GM21390 (cell line): ENCODE measurements around the gene DDOST.
"Not testable (repeated sequence)": the region's sequence is repeated elsewhere in the genome, so short reads cannot be mapped to it uniquely, and the experiment has no call there.

Experiments used
- ATAC-seq: cut with Tn5 transposase; IDR thresholded peaks from one replicate; pipeline ENCODE4 v1.9.1; 2021; ENCODE audit not compliant: unreplicated experiment

Gene DDOST

GRCh38 chr1:20626524-20626923, 34.6 kb downstream of the DDOST start:
- ATAC-seq: no peak

GRCh38 chr1:20626098-20626427, 35.1 kb downstream of the DDOST start:
- ATAC-seq: no peak

GRCh38 chr1:20625176-20626097, 35.7 kb downstream of the DDOST start:
- ATAC-seq: no peak

- no peak for ATAC-seq
Measured at GRCh38 chr1:20624709-20625108, 36.5 kb downstream of the DDOST start.

GRCh38 chr1:20621012-20621411, 40.2 kb downstream of the DDOST start:
- no peak for ATAC-seq

GRCh38 chr1:20619999-20620398, 41.2 kb downstream of the DDOST start:
- ATAC-seq: no peak

- ATAC-seq: no peak
Measured at GRCh38 chr1:20618550-20618949, 42.6 kb downstream of the DDOST start.

- no peak for ATAC-seq
Measured at GRCh38 chr1:20616847-20617487, 44.2 kb downstream of the DDOST start.

GRCh38 chr1:20615946-20616846, 45.0 kb downstream of the DDOST start:
- no peak for ATAC-seq

- ATAC-seq: no peak
Measured at GRCh38 chr1:20614131-20614579, 47.0 kb downstream of the DDOST start.

GRCh38 chr1:20612221-20612746, 48.9 kb downstream of the DDOST start:
- no peak for ATAC-seq

GRCh38 chr1:20611652-20612051, 49.5 kb downstream of the DDOST start:
- no peak for ATAC-seq

GRCh38 chr1:20610970-20611369, 50.2 kb downstream of the DDOST start:
- no peak for ATAC-seq

GRCh38 chr1:20609541-20609940, 51.6 kb downstream of the DDOST start:
- ATAC-seq: no peak

- ATAC-seq: not testable (repeated sequence)
Measured at GRCh38 chr1:20606801-20607570, 54.2 kb downstream of the DDOST start.

- ATAC-seq: no peak
Measured at GRCh38 chr1:20604678-20605077, 56.5 kb downstream of the DDOST start.

- no peak for ATAC-seq
Measured at GRCh38 chr1:20603504-20604464, 57.4 kb downstream of the DDOST start.

GRCh38 chr1:20602851-20603450, 58.2 kb downstream of the DDOST start:
- no peak for ATAC-seq
